RPMI7951 (cell line): Measurements from ENCODE around the gene R3HCC1L. TPM values are rescaled to one million over a fixed set of nuclear protein-coding genes. Genes with fewer than 3 reads are reported as not detected.

Experiments used
- DNase-seq: peaks from one replicate; pipeline ENCODE4 v3.0.0-alpha.2; 2012; ENCODE audit warnings: low read depth
- total RNA-seq: library from RNA; depleted of rRNA; stranded (reverse); fragments of >200 nt; shearing (Covaris generic); gene quantifications from 2 replicates; pipeline ENCODE4 v1.2.3, GENCODE V29; 2014; rRNA removed

Gene R3HCC1L
- total RNA-seq: 12.5 and 12.6 TPM in 2 replicates

DNA sequence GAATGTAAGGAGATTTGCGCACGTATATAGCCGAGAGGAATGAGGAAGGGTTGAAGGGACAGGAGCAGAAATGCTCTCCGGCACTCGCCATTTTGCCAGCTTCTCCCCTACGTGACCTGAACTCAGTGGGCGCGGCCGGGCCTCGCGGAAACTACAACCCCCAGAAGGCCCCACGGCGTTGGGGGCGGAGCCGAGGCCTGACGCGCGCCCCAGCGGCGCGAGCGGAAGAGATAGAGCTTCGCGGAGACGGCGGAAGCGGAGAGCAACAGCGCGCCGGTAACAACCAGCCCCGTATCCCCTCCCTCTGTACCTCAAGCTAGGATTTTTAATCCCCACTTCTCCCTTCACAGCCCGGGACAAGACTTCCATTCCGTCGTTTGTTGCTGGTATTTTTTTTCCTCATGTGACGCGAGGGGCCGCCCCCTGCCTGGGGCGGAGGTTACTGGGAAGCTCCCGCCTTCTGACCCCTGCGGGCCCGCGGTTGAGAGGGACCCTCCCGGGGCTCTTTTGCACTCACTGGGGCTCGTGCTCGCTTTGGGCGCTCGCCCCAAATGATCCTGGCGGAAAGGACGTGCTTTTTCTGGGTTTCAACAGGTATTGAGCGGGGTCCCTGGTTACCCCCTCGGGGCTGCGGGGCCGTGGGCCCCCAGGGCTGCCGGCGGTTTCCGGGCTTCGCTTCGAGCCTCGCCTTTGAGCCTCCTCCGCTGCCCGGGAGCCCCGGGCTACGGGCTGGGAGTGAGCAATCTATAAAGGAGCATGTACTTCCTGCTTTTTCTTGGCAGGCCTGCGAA lies at the start of gene R3HCC1L:
TSS of gene R3HCC1L (plus strand) at position 227 of the 791 bp plus-strand sequence. CDS start 73,458 bp downstream, outside the sequence.
- peak; percentile 84 for DNase-seq

- no peak for DNase-seq
Measured at GRCh38 chr10:98085238-98085637, 49.2 kb upstream of the R3HCC1L start.

- DNase-seq: no peak
Measured at GRCh38 chr10:98086837-98087708, 47.4 kb upstream of the R3HCC1L start.

GRCh38 chr10:98088186-98088971 lies 46.1 kb upstream of the R3HCC1L start:
- DNase-seq: peak; percentile 30

- DNase-seq: no peak
Measured at GRCh38 chr10:98090822-98091221, 43.6 kb upstream of the R3HCC1L start.

GRCh38 chr10:98096316-98096715 lies 38.1 kb upstream of the R3HCC1L start:
- no peak for DNase-seq

DNA sequence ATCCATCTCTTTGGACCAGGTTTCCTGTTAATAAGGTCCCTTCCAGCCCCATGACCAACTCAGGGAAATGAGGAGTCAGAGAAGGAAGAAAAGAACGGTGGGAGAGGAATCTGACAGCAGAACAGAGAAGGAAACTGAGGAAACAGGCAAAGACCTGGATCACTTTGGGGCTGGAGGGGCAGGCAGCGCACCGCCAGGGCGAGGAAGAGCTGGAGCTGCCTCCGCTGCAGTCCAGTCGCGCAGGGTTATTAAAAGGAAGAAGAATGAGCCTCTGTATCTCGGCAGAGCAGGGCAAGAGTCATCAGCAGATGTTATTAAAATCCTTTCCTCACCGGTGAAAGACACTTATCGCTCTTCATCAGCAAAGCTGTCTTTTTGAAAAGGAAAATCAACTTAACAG lies 37.7 kb upstream of the R3HCC1L start:
- no peak for DNase-seq

DNA sequence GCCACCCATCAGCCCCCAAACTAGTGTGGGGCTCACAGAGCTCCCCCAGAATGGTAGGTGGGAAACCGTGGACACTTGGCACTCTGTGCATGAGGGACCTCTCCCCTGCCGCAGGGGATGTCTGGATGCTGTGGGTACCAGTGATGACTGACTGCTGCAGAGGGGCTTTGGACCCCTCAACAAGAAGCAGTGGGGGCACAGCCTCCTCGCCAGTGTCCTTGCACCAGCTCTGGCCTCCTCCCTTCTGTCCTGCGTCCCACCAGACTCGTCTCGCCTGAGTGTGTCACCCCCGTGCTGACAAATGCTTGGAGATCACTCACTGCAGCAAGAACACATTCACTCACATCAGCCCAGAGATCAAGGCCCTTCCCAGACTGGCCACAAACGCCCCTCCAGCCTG lies 37.3 kb upstream of the R3HCC1L start:
- no peak for DNase-seq

GRCh38 chr10:98097616-98098015 lies 36.8 kb upstream of the R3HCC1L start:
- DNase-seq: no peak

DNA sequence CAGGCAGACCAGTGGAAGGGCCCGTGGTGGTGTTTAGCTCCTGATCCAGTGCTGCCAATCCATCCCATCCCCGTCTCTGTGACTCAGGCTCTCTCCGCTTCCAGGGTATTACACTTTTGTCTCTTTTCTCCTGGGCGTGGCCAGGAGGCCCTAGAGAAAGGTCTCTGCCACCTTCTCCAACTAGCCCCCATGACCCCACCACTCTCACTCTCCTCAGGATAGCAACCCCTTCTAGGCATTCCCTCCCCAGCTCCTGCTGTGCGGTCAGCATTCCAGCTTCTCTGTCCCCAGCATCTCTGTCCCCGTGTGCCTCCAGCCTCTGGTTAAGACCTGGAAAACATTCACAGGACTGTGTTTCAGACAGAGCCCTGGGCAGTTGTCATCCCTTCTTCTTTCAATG lies 36.2 kb upstream of the R3HCC1L start:
- no peak for DNase-seq

DNA sequence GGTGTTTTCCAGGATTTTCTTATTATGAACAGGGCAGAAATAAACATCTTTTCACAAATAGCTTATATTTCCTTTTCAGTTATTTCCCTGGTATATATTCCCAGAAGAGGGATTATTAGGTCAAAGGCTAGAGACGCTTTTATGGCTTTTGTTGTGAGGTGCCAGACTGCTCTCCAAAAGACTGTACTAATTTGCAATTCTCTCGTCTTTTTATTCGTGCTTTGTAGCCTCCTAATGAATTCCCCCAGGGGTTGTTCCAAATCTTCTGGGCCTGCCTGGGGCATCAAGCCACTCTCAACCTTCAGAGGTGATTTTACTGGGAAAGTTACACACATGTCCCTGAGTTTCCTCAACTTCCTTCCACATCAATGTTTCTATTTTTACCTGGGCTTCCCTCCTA lies 34.0 kb upstream of the R3HCC1L start:
- DNase-seq: no peak

DNA sequence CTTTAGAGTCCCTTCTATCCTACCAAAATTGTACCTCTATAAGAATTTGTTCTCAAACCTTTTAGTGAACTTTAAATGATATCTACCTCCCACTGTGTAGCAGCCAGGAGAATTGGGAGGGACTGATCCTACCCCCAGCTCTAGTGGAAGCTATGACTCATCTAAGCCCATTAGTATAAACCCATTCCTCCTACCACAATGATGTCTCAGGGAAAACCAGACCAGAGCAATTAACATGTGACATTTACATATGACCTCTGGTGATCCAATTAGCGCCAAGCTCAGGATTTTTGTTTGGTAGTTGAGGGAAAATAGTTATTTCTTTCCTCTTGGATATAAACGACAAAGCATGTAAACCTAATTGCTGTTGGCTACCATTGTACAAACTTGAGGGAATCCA lies 33.1 kb upstream of the R3HCC1L start:
- no peak for DNase-seq

GRCh38 chr10:98104125-98104524 lies 30.3 kb upstream of the R3HCC1L start:
- DNase-seq: no peak

DNA sequence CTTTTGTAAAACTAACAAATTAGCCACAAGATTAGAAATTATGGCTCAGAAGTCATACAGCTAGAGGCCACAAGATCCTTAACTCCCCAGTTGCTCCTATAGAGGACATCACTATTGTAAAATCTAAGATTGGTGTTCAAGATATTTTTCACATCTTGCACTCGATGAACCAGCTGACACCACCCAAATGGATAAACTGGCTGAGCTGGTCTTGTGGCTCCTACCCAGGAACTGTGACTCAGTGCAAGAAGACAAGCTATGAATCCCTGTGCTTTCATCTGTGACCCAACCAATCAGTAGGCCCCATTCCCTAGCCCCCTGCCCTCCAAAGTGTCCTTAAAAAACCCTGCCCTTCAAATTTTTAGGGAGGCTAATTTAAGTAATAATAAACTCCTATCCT lies 27.9 kb upstream of the R3HCC1L start:
- DNase-seq: no peak

- no peak for DNase-seq
Measured at GRCh38 chr10:98107644-98108430, 26.6 kb upstream of the R3HCC1L start.

DNA sequence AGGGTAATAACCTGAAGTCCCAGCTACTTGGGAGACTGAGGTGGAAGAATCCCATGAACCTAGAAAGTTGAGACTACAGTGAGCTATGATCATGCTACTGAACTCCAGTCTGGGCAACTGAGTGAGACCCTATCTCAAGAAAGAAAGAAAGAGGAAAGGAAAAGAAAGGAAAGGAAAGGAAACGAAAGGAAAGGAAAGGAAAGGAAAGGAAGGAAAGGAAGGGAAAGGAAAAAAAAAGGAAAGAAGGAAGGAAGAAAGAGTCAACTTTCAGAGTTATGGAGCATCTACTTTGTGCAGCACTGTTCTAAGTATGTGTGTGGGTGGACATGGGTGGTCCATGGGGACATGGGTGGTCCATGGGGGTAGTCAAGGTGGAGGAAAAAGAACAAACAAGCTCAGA lies 24.1 kb upstream of the R3HCC1L start:
- DNase-seq: no peak

GRCh38 chr10:98115031-98115787 lies 19.2 kb upstream of the R3HCC1L start:
- DNase-seq: no peak

GRCh38 chr10:98119891-98120290 lies 14.6 kb upstream of the R3HCC1L start:
- no peak for DNase-seq

- DNase-seq: peak; percentile 24
Measured at GRCh38 chr10:98125940-98126631, 8.4 kb upstream of the R3HCC1L start.

GRCh38 chr10:98128802-98129201 lies 5.7 kb upstream of the R3HCC1L start:
- no peak for DNase-seq
